GM19438 (cell line): ENCODE results near the gene KAT6B.
"Not testable (repeated sequence)": the region's sequence is repeated elsewhere in the genome, so short reads cannot be mapped to it uniquely, and the experiment has no call there.

ENCODE experiments used
- ATAC-seq: cut with Tn5 transposase; IDR thresholded peaks from one replicate; pipeline ENCODE4 v1.9.1; 2021; ENCODE audit warnings: low read depth; ENCODE audit not compliant: unreplicated experiment

Gene KAT6B

GRCh38 chr10:74855439-74855838 is 29.0 kb downstream of the KAT6B start:
- no peak for ATAC-seq

DNA sequence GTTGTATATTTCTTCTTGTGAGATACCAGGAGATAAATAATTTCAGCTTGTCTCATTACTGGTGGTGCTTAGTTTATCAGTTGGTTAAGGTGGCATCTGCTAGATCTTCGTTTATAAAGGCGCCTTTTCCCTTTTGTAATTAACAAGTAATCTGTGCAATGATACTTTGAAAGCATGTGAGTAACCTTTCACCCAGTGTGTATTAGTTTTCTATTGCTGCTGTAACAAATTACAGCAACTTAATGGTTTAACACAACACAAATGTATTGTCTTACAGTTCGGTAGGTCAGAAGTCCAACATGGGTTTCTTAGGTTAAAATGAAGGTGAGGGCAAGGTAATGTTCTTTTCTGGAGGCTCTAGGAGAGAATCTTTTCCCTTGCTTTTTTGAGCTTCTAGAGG is 30.5 kb downstream of the KAT6B start:
- ATAC-seq = no peak

DNA sequence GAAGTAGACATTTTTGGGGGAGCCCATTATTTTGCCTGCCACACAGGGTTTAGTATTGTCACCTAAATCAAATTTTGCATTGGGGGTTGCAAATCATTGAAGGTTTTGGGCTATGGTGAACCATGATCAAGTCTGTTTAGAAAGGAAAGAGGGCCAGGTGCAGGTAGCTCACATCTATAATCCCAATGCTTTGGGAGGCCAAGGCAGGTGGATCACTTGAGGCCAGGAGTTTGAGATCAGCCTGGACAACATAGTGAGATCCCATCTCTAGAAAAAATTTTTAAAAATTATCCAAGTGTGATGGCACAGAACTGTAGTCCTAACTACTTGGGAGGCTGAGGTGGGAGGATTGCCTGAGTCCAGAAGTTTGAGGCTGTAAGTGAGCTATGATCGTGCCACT is 31.2 kb downstream of the KAT6B start:
- no peak for ATAC-seq

DNA sequence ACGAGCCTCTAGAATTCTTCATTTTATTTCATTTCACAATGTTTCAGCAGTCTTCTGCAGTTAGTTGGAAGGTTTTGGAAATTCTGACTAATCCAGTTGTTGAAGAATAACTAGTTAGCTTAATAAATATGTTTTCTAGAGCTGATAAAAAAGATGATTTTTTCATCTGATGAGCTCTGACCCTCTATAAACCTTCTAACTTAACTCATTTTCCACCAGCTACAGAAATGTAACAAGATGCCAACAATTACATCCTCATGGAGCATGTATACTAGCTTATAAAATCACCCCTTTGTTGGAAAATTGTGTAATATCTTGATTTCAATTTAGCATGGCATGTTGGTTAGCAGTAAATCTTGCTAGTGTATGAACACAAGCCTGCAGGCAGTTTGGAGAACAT is 33.1 kb downstream of the KAT6B start:
- no peak for ATAC-seq

GRCh38 chr10:74862625-74863024 is 36.2 kb downstream of the KAT6B start:
- no peak for ATAC-seq

GRCh38 chr10:74863551-74863950 is 37.2 kb downstream of the KAT6B start:
- ATAC-seq = no peak

DNA sequence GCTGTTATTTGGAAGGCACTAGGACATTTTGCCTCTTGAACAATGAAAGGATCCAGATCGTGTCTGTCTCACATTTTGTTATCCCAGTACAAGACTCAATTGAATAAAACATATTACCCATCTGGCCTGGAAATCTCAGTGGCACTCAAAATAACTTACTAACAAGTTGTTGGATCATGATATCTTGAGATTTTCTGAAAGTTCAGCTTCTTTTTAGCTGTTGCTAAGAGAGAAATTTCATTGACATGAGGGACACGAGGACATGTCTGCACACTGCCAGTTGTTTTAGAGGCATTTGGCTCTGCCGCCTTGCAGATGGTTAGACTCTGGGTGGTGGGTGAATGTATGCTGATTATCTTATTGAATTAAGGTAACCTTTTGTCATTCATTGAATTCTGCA is 41.0 kb downstream of the KAT6B start:
- no peak for ATAC-seq

- no peak for ATAC-seq
Measured at GRCh38 chr10:74868392-74868977, 42.1 kb downstream of the KAT6B start.

DNA sequence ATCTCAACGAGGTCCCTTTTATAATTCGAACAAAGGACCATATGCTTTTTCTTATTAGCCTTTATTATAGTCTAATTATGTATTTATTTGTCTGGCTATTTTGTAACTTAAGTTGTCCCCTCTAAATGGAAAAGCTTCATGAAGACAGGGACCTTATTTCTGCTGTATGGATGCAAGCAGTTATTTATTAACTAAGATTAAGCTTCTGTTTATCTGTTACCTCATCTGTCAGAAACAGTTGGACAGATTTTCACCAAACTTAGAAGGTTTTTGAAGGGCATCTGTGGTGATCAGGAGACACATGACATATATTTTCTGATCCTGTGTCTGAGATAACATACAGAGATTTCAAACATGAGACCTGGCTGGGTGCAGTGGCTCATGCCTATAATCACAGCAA is 43.2 kb downstream of the KAT6B start:
- ATAC-seq = no peak

GRCh38 chr10:74870191-74870590 is 43.8 kb downstream of the KAT6B start:
- no peak for ATAC-seq

DNA sequence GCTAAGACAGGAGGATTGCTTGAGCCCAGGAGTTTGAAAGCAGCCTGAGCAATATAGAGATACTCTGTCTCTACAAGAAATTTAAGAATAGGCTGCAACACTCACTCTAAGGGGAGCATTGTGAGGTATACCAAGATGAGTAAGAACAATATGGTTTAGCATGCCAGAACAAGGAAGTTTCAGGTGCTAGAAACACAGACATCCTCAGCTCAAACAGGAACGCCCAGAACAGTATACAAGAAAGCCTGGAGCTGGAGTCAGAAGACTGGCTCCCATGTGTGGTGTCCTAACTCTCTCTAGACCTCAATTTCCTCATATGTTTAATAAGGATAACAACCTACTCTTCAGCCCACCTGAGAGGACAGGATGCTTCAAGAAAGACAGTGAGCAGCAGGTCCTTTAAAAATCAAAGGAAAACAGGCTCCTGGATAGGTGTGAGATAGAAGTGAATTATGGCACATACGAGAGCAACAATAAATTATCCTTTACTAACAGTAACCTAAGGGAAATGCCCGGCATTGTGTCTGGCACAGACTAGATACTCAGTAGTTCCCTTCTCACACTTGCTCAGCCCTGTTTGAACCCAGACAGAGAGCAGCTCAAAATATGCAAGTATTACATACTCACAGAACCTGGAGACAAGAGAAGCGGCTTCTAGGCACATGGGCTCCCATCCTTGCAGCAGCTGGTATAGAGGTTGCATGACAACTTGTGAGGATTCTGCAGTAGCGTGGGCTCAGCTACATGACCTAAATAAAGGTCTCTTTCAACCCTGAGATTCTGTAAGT is 45.4 kb downstream of the KAT6B start:
- ATAC-seq = peak; percentile 85

- no peak for ATAC-seq
Measured at GRCh38 chr10:74873803-74874454, 47.5 kb downstream of the KAT6B start.

DNA sequence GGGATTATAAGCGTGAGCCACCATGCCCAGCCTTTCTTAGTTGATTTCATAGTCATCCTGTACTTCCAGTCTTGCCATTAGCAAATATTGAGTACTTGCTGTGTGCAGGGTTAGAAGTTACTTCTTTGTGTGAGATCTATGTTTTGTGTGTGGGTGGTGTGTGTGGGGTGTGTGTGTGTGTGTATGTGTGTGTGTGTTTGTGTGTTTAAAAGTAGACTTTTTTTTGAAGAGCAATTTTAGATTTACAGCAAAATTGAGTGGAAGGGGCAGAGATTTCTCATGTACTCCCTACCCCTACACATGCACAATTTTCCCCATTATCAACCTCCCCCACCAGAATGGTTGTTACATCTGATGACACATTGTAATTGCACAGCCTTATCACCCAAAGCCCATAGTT is 48.2 kb downstream of the KAT6B start:
- ATAC-seq = no peak

DNA sequence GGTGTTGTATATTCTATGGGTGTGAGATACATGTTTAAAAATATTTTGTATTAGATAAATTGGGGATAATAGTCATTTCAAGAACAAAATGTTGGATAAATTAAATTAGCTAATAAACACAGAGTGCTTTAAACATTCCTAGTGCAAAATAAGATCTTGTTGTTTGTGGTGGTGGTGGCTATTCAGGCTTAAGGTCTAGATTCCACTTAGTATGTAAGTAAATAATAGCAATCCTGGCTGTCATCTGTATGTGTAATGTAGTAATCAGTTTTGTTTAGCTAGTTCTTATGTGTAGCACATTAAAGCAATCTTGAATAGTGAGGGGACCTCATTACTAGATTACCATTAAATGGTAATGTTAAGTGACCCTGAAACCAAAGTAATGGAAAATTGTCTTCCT is 48.7 kb downstream of the KAT6B start:
- no peak for ATAC-seq

DNA sequence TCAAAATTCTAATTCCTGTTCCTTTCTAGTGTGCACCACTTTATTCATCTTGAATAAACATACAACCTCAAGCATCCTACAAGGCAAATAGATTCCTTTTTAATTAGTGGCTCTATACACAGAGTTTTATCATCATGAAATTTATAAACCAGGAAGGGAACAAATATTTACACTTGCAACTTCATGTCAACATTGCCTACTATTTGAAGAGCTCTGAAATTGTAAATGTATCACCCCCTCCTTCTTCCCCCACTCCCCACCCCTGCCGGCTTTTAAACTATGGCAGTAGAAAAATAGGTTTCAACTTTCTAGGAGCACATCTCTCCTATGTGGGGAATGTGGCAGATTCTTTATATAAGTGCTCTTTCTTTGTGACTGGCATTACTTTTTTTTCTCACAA is 49.6 kb downstream of the KAT6B start:
- no peak for ATAC-seq

- not testable (repeated sequence) for ATAC-seq
Measured at GRCh38 chr10:74877054-74877453, 50.7 kb downstream of the KAT6B start.

DNA sequence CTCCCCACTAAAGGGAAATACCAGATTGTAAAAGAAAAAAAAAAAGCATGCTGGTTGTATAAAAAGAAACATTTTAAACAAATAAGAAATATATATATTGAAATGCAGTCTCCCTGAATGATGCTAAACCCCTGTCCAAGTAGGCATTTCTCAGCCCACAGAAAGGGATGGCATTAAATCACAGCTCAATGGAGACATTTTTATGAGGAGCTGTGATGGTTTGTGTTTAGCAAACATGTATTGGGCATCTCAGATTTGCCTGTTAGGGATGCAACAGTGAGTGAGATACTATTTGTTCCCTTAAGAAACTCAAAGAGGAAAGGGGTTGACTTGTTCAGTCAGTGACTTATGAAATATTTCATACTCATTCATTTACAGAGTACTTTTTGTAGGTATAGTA is 51.5 kb downstream of the KAT6B start:
- ATAC-seq = no peak

GRCh38 chr10:74880041-74880440 is 53.6 kb downstream of the KAT6B start:
- no peak for ATAC-seq

- ATAC-seq = no peak
Measured at GRCh38 chr10:74881253-74881884, 55.0 kb downstream of the KAT6B start.

DNA sequence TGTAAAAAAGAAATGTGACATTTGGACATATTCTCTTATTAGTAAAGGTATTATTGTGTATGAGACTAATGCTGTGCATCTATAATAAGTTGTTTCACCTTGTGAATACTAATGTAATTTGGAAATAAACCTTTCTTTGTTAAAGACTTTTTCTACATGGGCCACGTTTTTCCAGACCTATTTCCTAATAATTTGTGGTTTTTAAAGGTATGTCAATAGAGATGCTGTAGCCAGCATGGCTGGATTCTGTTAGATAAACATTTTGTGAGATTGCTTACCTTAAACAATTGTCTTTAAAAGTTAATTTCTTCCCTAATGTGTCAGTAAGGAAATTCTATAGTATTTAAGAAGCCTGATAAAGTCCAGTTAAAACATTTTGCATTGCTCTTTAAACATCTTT is 56.0 kb downstream of the KAT6B start:
- ATAC-seq = no peak

DNA sequence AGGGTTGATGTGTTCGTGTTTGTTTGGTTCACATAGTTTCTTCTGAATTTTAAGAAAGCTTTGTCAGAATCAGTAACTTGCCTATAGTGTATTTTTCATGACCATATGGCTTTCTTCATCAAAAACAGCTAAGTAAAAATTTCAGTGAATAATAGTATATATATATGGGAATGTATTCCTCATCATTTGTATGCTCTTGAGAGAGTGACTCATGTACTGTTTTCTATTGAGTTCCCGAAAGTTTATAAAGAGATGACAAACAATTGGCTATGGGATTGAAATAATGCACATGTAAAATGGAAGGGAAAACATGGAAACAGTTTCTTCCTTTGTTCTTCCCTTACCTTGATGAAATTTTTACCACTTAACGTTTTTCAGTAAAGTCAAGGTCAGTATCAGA is 56.4 kb downstream of the KAT6B start:
- ATAC-seq = no peak
